ENCODE results near the gene SDHB.

SDHB gene

GRCh38 chr1:17070163-17070525 lies 16.3 kb upstream of the SDHB start:
- DNase-seq, result peak; percentile 20
- Histone ChIP-seq H3K27me3 (ENCODE audit: insufficient read depth, low read depth, severe bottlenecking) (no peaks in the 10 kb centered on the region), H3K9me3 (ENCODE audit: severe bottlenecking) (peaks cover 6% of the 10 kb centered on the region), H3K4me3 (ENCODE audit: low read depth, low read length) (no peak overlapping the region), H3K36me3 (no peaks in the 10 kb centered on the region), H3K27ac (no peak overlapping the region)
- TF ChIP-seq CTCF (IDR thresholded peaks at IDR 0.05; ENCODE audit: low read depth, low read length), result no peak

- Histone ChIP-seq H3K9me3 (ENCODE audit: severe bottlenecking) (peaks cover 9% of the 10 kb centered on the region), H3K27me3 (ENCODE audit: insufficient read depth, low read depth, severe bottlenecking) (no peaks in the 10 kb centered on the region), H3K4me3 (ENCODE audit: low read depth, low read length) (no peak overlapping the region), H3K27ac (no peak overlapping the region), H3K36me3 (no peaks in the 10 kb centered on the region)
- no peak for DNase-seq
- no peak for TF ChIP-seq CTCF (IDR thresholded peaks at IDR 0.05; ENCODE audit: low read depth, low read length)
Observed at GRCh38 chr1:17069452-17070162, 15.8 kb upstream of the SDHB start.

GRCh38 chr1:17068789-17069188 lies 15.0 kb upstream of the SDHB start:
- no peak overlapping the region for H3K27ac ChIP-seq
- no peaks in the 10 kb centered on the region for H3K27me3 ChIP-seq (ENCODE audit: insufficient read depth, low read depth, severe bottlenecking)
- H3K9me3 ChIP-seq (ENCODE audit: severe bottlenecking), result peaks cover 9% of the 10 kb centered on the region
- no peak for TF ChIP-seq CTCF (IDR thresholded peaks at IDR 0.05; ENCODE audit: low read depth, low read length)
- DNase-seq, result no peak
- H3K4me3 ChIP-seq (ENCODE audit: low read depth, low read length), result no peak overlapping the region
- H3K36me3 ChIP-seq, result no peaks in the 10 kb centered on the region

GRCh38 chr1:17067465-17068240 lies 13.8 kb upstream of the SDHB start:
- no peaks in the 10 kb centered on the region for H3K36me3 ChIP-seq
- DNase-seq, result no peak

GRCh38 chr1:17067069-17067426 lies 13.2 kb upstream of the SDHB start:
- peaks cover 9% of the 10 kb centered on the region for H3K9me3 ChIP-seq (ENCODE audit: severe bottlenecking)
- no peak for DNase-seq
- no peaks in the 10 kb centered on the region for H3K36me3 ChIP-seq
- no peak overlapping the region for H3K4me3 ChIP-seq (ENCODE audit: low read depth, low read length)
- TF ChIP-seq CTCF (IDR thresholded peaks at IDR 0.05; ENCODE audit: low read depth, low read length), result no peak
- no peak overlapping the region for H3K27ac ChIP-seq
- H3K27me3 ChIP-seq (ENCODE audit: insufficient read depth, low read depth, severe bottlenecking), result no peaks in the 10 kb centered on the region

More at GRCh38 chr1:17067465-17068240, 13.8 kb upstream of the SDHB start:
- H3K27me3 ChIP-seq (ENCODE audit: insufficient read depth, low read depth, severe bottlenecking), result no peaks in the 10 kb centered on the region
- no peak for TF ChIP-seq CTCF (IDR thresholded peaks at IDR 0.05; ENCODE audit: low read depth, low read length)
- no peak overlapping the region for H3K27ac ChIP-seq
- peaks cover 9% of the 10 kb centered on the region for H3K9me3 ChIP-seq (ENCODE audit: severe bottlenecking)
- H3K4me3 ChIP-seq (ENCODE audit: low read depth, low read length), result no peak overlapping the region
